Neutrophil (primary cell): ENCODE results near the gene EEF1AKMT1.

Source experiments
- H3K27ac ChIP-seq: fragments of 200-600 bp; sonication (generic); 2 replicates; pipeline ENCODE4 v1.5.1; 2016; ENCODE audit warnings: mild to moderate bottlenecking, moderate library complexity
- H3K27me3 ChIP-seq: fragments of 200-600 bp; sonication (generic); 2 replicates; pipeline ENCODE4 v1.6.0; 2016; ENCODE audit warnings: mild to moderate bottlenecking
- H3K36me3 ChIP-seq: fragments of 200-600 bp; sonication (generic); 2 replicates; pipeline ENCODE4 v1.5.1; 2017
- H3K4me1 ChIP-seq, 2 experiments: fragments of 200-600 bp in 1 of 2; sonication (generic) in 1 of 2; 1 replicate in 1 of 2; 2 replicates in 1 of 2; pipeline versions ENCODE4 v1.5.1 to v1.6.1; 2013 to 2016; ENCODE audit warnings: low read depth in 1 of 2, low read length in 1 of 2, mild to moderate bottlenecking in 1 of 2, moderate library complexity in 1 of 2; ENCODE audit not compliant: control insufficient read depth in 1 of 2, insufficient read depth in 1 of 2
- H3K4me3 ChIP-seq, 2 experiments: fragments of 200-600 bp in 1 of 2; sonication (generic) in 1 of 2; 1 replicate in 1 of 2; 2 replicates in 1 of 2; pipeline ENCODE4 v1.5.1; 2013 to 2016; ENCODE audit warnings: low read depth in 1 of 2, low read length in 1 of 2, mild to moderate bottlenecking in 1 of 2, moderate library complexity in 1 of 2
- H3K9me3 ChIP-seq: fragments of 200-600 bp; sonication (generic); 2 replicates; pipeline ENCODE4 v1.5.1; 2016
- CTCF ChIP-seq: fragments of 200-600 bp; sonication (generic); IDR thresholded peaks from 2 replicates; pipeline ENCODE4 v1.5.1; 2016; ENCODE audit warnings: antibody characterized with exemption

Gene EEF1AKMT1

GRCh38 chr13:20728579-20729311 lies 45.0 kb downstream of the EEF1AKMT1 start:
- Histone ChIP-seq H3K36me3 (no peaks in the 10 kb centered on the region), H3K27ac (no peak overlapping the region), H3K9me3 (no peaks in the 10 kb centered on the region), H3K4me1 (no peaks in the 10 kb centered on the region), H3K4me3 (no peak overlapping the region), H3K27me3 (no peaks in the 10 kb centered on the region)
- no peak for TF ChIP-seq CTCF

GRCh38 chr13:20727856-20728255 lies 45.9 kb downstream of the EEF1AKMT1 start:
- Histone ChIP-seq H3K4me3 (no peak overlapping the region), H3K27me3 (peaks cover 6% of the 10 kb centered on the region), H3K36me3 (no peaks in the 10 kb centered on the region), H3K9me3 (no peaks in the 10 kb centered on the region), H3K4me1 (no peaks in the 10 kb centered on the region), H3K27ac (no peak overlapping the region)
- no peak for TF ChIP-seq CTCF

- no peak for TF ChIP-seq CTCF
- Histone ChIP-seq H3K27me3 (peaks cover 43% of the 10 kb centered on the region), H3K27ac (no peak overlapping the region), H3K9me3 (no peaks in the 10 kb centered on the region), H3K4me3 (no peak overlapping the region), H3K4me1 (peaks cover 0 to 7% of the 10 kb centered on the region in 2 experiments), H3K36me3 (no peaks in the 10 kb centered on the region)
Observed at GRCh38 chr13:20721454-20722357, 52.1 kb downstream of the EEF1AKMT1 start.

GRCh38 chr13:20721058-20721453 lies 52.7 kb downstream of the EEF1AKMT1 start:
- H3K9me3 ChIP-seq, result no peaks in the 10 kb centered on the region
- no peak for TF ChIP-seq CTCF
- H3K4me1 ChIP-seq, result peaks cover 0 to 7% of the 10 kb centered on the region in 2 experiments
- H3K27ac ChIP-seq, result no peak overlapping the region
- no peak overlapping the region for H3K4me3 ChIP-seq
- peaks cover 43% of the 10 kb centered on the region for H3K27me3 ChIP-seq
- no peaks in the 10 kb centered on the region for H3K36me3 ChIP-seq

DNA sequence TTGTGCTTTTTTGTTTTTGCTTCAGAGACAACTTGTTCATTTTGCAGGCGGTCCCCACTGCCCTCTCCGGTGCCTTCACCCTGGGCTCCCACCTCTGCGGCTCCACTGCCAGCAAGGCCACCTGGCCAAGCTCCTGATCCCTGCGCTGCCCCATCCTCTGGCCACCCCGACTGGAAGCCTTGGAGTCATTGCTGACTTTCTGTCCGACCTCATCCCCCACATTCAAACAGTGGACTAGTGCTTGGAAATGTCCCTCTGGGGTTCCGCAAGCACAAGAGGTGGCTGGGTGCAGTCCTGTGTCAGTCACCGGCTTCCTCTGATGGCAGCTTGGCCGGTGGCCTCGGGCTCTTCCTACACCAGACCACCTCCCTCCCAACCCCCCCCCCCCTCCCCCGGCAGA lies 53.3 kb downstream of the EEF1AKMT1 start:
- H3K4me3 ChIP-seq, result no peak overlapping the region
- TF ChIP-seq CTCF, result no peak
- H3K4me1 ChIP-seq, result peaks cover 0 to 7% of the 10 kb centered on the region in 2 experiments
- peaks cover 43% of the 10 kb centered on the region for H3K27me3 ChIP-seq
- H3K9me3 ChIP-seq, result no peaks in the 10 kb centered on the region
- H3K36me3 ChIP-seq, result no peaks in the 10 kb centered on the region
- no peak overlapping the region for H3K27ac ChIP-seq
